GM13976 (cell line): ENCODE measurements around the gene AKR7A2.
"Not testable (repeated sequence)": the region's sequence is repeated elsewhere in the genome, so short reads cannot be mapped to it uniquely, and the experiment has no call there.

Experiments used
- DNase-seq: peaks from one replicate; pipeline ENCODE4 v3.0.0; 2012; ENCODE audit warnings: low spot score
- in situ Hi-C: fragments of 300-500 bp; cut with MboI; formaldehyde crosslinking; loops from one replicate; pipeline ENCODE4 v1.12.0; 2022; ENCODE audit warnings: low sequenced_read_pairs, mixed read lengths, inconsistent platforms; ENCODE audit not compliant: unreplicated experiment
- TF ChIP-seq, protein P1 (sequence below): IDR thresholded peaks from 2 replicates; pipeline ENCODE4 v1.5.1; 2012; ENCODE audit warnings: borderline replicate concordance, mild to moderate bottlenecking; ENCODE audit not compliant: insufficient read depth; ENCODE audit errors: extremely low read depth, missing control alignments, control extremely low read depth

The AKR7A2 gene

DNA sequence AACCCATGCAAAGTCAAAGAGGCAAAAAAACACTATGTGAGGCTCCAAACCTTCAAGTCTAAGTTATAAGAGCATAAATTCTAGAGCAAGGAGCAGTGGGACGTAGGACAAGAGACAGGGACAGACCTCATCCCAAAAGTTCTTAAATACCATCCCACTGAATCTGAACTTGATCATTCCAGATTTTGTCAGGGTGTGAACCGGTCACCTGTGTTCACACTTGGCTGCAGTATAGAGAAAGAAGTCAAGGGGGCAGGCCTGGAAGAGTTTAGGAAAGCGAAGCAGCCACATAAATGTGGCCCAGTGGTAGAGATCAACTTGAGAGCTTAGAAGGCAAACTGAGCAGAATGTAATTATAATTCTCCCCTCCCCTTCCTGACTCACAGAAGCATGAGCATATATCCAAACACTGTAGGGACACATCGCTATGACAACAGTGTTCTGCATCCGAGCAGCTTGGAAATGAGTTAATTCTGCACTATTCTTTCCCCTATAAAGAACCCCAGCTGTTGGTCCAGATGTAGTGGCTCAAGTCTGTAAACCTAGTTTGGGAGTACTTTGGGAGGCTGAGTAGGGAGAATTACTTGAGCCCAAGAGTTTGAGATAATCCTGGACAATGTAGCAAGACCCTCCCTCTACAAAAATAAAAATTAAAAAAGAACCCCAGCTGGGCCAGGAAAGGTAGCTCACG lies 2.7 kb downstream of the AKR7A2 start:
- in situ Hi-C loops: no loop called here
- DNase-seq: no peak
- TF ChIP-seq, protein P1, sequence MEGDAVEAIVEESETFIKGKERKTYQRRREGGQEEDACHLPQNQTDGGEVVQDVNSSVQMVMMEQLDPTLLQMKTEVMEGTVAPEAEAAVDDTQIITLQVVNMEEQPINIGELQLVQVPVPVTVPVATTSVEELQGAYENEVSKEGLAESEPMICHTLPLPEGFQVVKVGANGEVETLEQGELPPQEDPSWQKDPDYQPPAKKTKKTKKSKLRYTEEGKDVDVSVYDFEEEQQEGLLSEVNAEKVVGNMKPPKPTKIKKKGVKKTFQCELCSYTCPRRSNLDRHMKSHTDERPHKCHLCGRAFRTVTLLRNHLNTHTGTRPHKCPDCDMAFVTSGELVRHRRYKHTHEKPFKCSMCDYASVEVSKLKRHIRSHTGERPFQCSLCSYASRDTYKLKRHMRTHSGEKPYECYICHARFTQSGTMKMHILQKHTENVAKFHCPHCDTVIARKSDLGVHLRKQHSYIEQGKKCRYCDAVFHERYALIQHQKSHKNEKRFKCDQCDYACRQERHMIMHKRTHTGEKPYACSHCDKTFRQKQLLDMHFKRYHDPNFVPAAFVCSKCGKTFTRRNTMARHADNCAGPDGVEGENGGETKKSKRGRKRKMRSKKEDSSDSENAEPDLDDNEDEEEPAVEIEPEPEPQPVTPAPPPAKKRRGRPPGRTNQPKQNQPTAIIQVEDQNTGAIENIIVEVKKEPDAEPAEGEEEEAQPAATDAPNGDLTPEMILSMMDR: no peak

DNA sequence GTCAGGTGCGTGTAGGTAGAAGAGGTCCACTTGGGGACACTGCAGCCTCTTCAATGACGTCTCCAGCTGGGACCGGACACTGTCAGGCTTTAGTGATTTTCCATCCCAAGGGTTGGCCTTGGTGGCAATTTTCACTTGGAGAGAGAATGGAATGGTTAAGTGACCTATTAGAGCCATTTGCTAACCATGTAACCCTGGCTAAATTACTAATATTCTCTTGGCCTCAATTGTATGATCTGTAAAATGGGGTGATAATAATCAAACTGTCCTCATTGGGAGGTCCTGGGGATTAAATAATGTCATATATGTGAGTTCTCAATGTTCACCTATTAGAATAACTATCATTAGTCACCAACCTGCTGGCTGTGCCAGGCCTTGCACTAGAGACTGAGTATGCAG lies 3.4 kb downstream of the AKR7A2 start:
- in situ Hi-C loops: no loop called here
- TF ChIP-seq, protein P1: no peak
- DNase-seq: no peak

DNA sequence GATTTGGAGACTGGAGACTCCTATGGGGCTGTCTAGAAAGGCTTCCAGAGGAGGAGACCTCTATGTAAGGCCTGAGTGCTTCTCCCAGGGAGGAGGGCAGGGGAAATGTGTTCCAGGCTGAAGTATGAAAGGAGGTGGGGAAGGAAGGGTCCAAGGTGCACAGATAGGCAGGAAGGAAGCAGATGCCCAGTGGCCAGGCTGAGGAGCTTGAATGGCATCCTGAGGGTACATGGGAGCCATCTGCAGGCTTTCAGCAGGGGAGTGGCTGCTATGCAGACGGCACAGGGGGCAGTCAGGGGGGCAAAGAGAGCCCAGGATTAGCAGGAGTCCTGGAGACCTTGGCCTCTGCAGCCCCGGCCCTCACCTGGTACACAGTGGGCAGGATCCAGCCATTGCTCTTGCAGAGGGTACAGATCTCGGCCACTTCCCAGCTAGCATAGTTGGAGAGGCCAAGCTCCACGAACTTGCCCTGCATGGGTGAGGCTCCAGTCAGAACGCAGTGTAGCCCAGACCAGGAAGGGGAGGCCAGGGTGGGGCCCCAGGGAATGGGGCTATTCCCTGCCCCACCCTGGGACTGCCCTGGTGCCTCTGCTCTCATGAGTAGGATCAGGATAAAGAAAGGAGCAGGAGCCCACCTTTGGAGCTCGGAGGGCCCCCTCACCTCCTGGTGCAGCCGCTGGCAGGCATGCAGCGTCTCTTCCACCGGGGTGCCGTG lies 4.0 kb downstream of the AKR7A2 start:
- in situ Hi-C loops: no loop called here
- TF ChIP-seq, protein P1: no peak
- DNase-seq: no peak

DNA sequence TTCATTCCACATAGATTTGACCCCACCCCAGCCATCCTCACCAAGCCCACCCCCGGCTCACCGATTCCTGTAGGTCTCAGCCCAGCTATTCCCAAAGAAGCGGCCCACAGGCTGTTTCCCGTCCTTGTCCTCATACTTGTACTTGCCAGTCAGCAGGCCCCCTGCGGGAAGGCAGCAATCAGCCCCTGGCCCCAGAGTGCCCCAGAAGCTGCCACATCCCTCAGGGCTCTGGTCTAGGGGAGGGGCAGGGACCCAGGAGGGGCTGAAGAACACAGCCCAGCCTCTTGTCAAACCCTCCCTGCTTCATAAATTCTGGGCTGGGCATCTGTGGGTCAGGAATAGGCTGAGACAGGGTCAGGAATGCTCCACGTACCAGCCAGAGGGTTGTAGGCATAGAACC lies 5.0 kb downstream of the AKR7A2 start:
- no peak for DNase-seq
- TF ChIP-seq, protein P1: no peak
- in situ Hi-C loops: no loop called here

DNA sequence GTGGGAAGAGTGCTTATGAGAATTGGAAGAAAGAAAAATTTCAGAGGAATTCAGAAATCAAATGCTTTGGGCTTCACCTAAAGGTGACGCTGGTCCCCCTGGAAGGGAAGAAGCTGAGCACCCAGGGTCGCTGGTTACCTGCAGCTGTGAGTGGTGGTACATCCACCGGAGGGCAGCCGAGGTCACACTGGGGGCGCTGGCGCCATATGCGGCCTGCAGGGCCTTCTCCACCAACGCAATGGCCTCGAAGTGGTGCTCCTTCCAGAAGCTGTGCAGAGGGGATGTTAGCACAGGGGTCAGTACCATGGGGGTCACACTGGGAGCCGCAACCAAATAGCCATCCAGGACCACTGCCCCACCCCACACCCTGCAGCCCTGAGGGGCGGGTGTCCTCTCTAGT lies 6.1 kb downstream of the AKR7A2 start:
- DNase-seq: no peak
- TF ChIP-seq, protein P1: no peak
- in situ Hi-C loops: no loop called here

DNA sequence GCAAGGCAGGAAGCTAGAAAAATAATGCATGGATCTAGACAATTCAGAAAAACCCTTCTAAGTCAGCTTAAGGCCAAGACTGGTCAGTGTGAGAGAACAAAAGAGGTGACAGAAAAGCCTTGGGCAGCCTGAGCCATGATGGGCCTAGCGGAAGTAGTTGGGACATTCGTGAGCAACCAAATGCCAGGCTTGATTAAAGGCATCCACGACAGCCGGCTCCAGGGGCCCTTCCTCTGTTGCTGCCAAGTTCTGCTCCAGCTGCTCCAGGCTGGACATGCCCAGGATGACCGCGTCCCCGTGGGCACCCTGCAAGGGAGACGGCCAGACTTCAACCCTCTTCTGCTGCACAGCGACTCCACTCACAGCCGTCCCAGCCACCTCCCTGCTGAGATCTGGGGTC lies 7.9 kb downstream of the AKR7A2 start:
- in situ Hi-C loops: not testable (repeated sequence)

DNA sequence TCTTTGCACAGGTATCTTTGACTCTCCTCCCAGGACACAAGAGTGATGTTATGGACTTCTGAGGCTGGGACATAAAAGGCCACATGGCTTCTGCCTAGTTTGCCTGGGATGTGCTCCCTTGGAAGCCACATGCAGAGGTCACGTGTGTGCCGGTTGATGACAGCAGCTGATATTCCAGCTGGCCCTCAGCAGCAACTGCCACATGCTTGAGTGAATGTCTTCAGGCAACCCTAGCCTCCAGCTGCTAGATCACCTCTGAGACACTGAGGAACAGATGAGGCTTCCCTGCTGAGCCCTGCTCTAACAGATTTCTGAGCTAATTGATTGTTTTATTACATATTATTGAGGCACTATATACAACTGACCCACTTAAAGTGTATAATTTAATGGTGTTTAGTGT lies 11.7 kb downstream of the AKR7A2 start:
- in situ Hi-C loops: no loop called here
- TF ChIP-seq, protein P1: no peak
- no peak for DNase-seq

More for the DNA sequence above, 7.9 kb downstream of the AKR7A2 start:
- DNase-seq: not testable (repeated sequence)
